ENCODE data around the gene EFNA1.

- no peak for TF ChIP-seq CTCF (IDR thresholded peaks at IDR 0.05; ENCODE audit: low read depth, low read length, missing input control)
- no peak for TF ChIP-seq ZBTB33 (IDR thresholded peaks at IDR 0.05)
- TF ChIP-seq FOXA1 (IDR thresholded peaks at IDR 0.05), result no peak
Measured at GRCh38 chr1:155140630-155140953, 12.9 kb downstream of the EFNA1 start.

All from liver (tissue), 2 donors.